Hepatocyte (in vitro differentiated cells): ENCODE results near the gene SHH. TPM values are rescaled to one million over a fixed set of nuclear protein-coding genes. Genes with fewer than 3 reads are reported as not detected.

Source experiments
- DNase-seq: peaks from one replicate; pipeline ENCODE4 v3.0.0-alpha.2; 2016; ENCODE audit warnings: low spot score
- H2AFZ ChIP-seq: fragments of 200-600 bp; sonication (generic); 2 replicates; pipeline ENCODE4 v1.6.0; 2016; ENCODE audit warnings: antibody characterized with exemption, mild to moderate bottlenecking
- H3K27ac ChIP-seq: fragments of 200-600 bp; sonication (generic); 2 replicates; pipeline ENCODE4 v1.5.1; 2016; ENCODE audit warnings: mild to moderate bottlenecking
- H3K27me3 ChIP-seq: fragments of 200-600 bp; sonication (generic); 2 replicates; pipeline ENCODE4 v1.6.1; 2016
- H3K36me3 ChIP-seq: fragments of 200-600 bp; sonication (generic); replicated peaks from 2 replicates; pipeline ENCODE4 v1.5.1; 2016; ENCODE audit warnings: low read depth; ENCODE audit not compliant: insufficient read depth
- H3K4me1 ChIP-seq: fragments of 200-600 bp; sonication (generic); 2 replicates; pipeline ENCODE4 v1.5.1; 2016; ENCODE audit warnings: mild to moderate bottlenecking, moderate library complexity; ENCODE audit not compliant: insufficient read depth
- H3K4me2 ChIP-seq: fragments of 200-600 bp; sonication (generic); 2 replicates; pipeline ENCODE4 v1.6.0; 2016
- H3K4me3 ChIP-seq: fragments of 200-600 bp; sonication (generic); 2 replicates; pipeline ENCODE4 v1.5.1; 2016; ENCODE audit warnings: mild to moderate bottlenecking
- H3K79me2 ChIP-seq: fragments of 200-600 bp; sonication (generic); 2 replicates; pipeline ENCODE4 v1.6.0; 2017; ENCODE audit warnings: mild to moderate bottlenecking
- H3K9me2 ChIP-seq: fragments of 200-600 bp; sonication (generic); replicated peaks from 2 replicates; pipeline ENCODE4 v1.6.0; 2017; ENCODE audit warnings: mild to moderate bottlenecking; ENCODE audit not compliant: insufficient read depth
- H3K9me3 ChIP-seq: fragments of 200-600 bp; sonication (generic); 2 replicates; pipeline ENCODE4 v1.5.1; 2016; ENCODE audit warnings: low read depth, mild to moderate bottlenecking
- H4K20me1 ChIP-seq: fragments of 200-600 bp; sonication (generic); 2 replicates; pipeline ENCODE4 v1.6.0; 2016; ENCODE audit warnings: mild to moderate bottlenecking; ENCODE audit not compliant: insufficient read depth, poor library complexity, severe bottlenecking
- EZH2 ChIP-seq: fragments of 200-600 bp; sonication (generic); IDR thresholded peaks from 2 replicates; pipeline ENCODE4 v1.6.1; 2016; ENCODE audit warnings: antibody characterized with exemption, mild to moderate bottlenecking, borderline replicate concordance
- EZH2phosphoT487 ChIP-seq: fragments of 200-600 bp; sonication (generic); IDR thresholded peaks from one replicate; pipeline ENCODE4 v1.6.1; 2018; ENCODE audit warnings: antibody characterized with exemption, mild to moderate bottlenecking, low read depth, moderate library complexity; ENCODE audit not compliant: unreplicated experiment, severe bottlenecking
- WGBS: methylation state at CpG from one replicate; pipeline ENCODE4 v1.1.6; 2016; ENCODE audit warnings: low lambda C conversion rate; ENCODE audit errors: missing lambda C conversion rate; 5-methylcytosine and 5-hydroxymethylcytosine counted together
- polyA plus RNA-seq: library from polyadenylated mRNA; unstranded; fragments of >200 nt; fragmentation: Nextera tagmentation; extraction: Ambion mirVana; gene quantifications from 2 replicates; pipeline ENCODE4 v1.2.1, GENCODE V29; 2016
- total RNA-seq: library from RNA; depleted of rRNA; stranded (reverse); fragments of >200 nt; gene quantifications from 2 replicates; pipeline ENCODE4 v1.2.3, GENCODE V29; 2014
- TF ChIP-seq, protein P1 (sequence below): fragments of 200-600 bp; sonication (generic); IDR thresholded peaks from 2 replicates; pipeline ENCODE4 v1.5.1; 2016; ENCODE audit warnings: antibody characterized with exemption, mild to moderate bottlenecking; ENCODE audit not compliant: poor library complexity

The SHH gene
- total and polyA plus RNA-seq, 2 experiments from 2014 or later = 12.1 to 21.2 TPM

DNA sequence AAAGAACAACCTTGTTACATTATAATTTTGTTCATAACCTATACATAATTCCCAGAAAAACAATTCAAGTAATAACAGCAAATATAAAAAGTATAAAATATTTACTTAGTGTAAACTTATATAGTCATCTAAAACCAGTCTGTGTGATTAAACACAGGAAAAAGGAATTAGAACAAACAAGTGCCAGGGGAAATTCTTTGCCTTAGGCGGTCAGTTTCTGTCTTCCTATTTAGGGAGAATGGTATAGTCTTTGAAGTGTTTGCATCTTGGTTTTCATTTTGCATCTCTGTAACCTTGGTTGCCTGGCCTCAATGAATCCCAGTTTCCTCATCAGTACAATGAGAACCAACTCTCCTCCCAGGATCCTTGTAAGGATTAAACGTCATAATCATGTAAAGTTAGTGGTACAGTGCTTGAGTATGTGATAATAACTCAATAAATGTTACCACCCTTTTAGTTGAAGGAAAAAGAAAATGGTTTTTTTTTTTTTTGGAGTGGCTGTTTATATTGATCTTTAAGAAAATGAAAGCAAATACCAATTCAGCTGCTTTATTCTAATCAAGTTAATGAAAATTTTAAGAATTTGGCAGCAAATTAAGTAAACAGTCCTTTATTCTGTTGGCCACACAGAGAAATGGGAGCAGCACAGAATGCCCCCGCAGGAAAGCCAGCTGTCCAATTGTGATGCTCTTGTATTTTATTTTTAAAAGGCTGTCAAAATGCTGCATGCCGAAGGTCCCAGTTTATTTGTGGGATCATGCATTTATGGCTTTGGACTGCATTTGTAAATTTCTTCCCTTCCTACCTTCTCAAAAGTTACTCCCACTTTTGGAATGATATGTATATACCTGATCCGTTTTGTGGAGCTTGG is 61.8 kb downstream of the SHH start:
- no peaks in the 10 kb centered on the region for H3K27me3 ChIP-seq
- H2AFZ ChIP-seq = no peak overlapping the region
- no peaks in the 10 kb centered on the region for H3K4me1 ChIP-seq
- no peak for DNase-seq
- H4K20me1 ChIP-seq = peaks cover 94% of the 10 kb centered on the region
- no peaks in the 10 kb centered on the region for H3K9me3 ChIP-seq
- H3K36me3 ChIP-seq = no peaks in the 10 kb centered on the region
- H3K27ac ChIP-seq = no peak overlapping the region
- peaks cover 99% of the 10 kb centered on the region for H3K79me2 ChIP-seq
- no peak overlapping the region for H3K4me3 ChIP-seq
- no peak for TF ChIP-seq EZH2phosphoT487
- TF ChIP-seq, protein P1, sequence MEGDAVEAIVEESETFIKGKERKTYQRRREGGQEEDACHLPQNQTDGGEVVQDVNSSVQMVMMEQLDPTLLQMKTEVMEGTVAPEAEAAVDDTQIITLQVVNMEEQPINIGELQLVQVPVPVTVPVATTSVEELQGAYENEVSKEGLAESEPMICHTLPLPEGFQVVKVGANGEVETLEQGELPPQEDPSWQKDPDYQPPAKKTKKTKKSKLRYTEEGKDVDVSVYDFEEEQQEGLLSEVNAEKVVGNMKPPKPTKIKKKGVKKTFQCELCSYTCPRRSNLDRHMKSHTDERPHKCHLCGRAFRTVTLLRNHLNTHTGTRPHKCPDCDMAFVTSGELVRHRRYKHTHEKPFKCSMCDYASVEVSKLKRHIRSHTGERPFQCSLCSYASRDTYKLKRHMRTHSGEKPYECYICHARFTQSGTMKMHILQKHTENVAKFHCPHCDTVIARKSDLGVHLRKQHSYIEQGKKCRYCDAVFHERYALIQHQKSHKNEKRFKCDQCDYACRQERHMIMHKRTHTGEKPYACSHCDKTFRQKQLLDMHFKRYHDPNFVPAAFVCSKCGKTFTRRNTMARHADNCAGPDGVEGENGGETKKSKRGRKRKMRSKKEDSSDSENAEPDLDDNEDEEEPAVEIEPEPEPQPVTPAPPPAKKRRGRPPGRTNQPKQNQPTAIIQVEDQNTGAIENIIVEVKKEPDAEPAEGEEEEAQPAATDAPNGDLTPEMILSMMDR = no peak
- TF ChIP-seq EZH2 = no peak
- H3K9me2 ChIP-seq = no peaks in the 10 kb centered on the region
- WGBS = 88% methylated on average over 5 of the region's 5 CpGs
- H3K4me2 ChIP-seq = no peak overlapping the region

Other genes starting within 250 kb of the SHH start
- gene RBM33, start 167.8 kb downstream of the SHH start, total RNA-seq = 18.3 and 24.8 TPM in 2 replicates
- 40.8 and 42.7 TPM in 2 replicates for gene RBM33, start 167.8 kb downstream of the SHH start, polyA plus RNA-seq